ENCODE results near the gene RPTOR.

- TF ChIP-seq CTCF (IDR thresholded peaks at IDR 0.05) (no peak), POLR2AphosphoS5 (IDR thresholded peaks at IDR 0.05) (no peak), POLR2A (IDR thresholded peaks at IDR 0.05) (no peak)
Measured at GRCh38 chr17:80883831-80884735, 339.4 kb downstream of the RPTOR start.
